ENCODE data around the gene SLC1A2. TPM values are rescaled to one million over a fixed set of nuclear protein-coding genes. Genes with fewer than 3 reads are reported as not detected.

Gene SLC1A2
- total and polyA plus RNA-seq, 2 donors (not counting 3 experiments of a cell fraction or from before 2014, with no cell fraction given), result not detected

GRCh38 chr11:35432464-35432863, 13.1 kb upstream of the SLC1A2 start:
- no peak overlapping the region for H3K27ac ChIP-seq (ENCODE audit: insufficient read depth, low read depth, low read length)
- H3K9me3 ChIP-seq (replicated peaks; ENCODE audit: control insufficient read depth, insufficient read depth, low read length), result no peaks in the 10 kb centered on the region
- intact Hi-C loops (cut with micrococcal nuclease), result no loop called here
- DNase-seq (ENCODE audit: low read depth, low spot score) (no peak), FAIRE-seq (no peak)
- H3K4me3 ChIP-seq (replicated peaks in 1 of 3; ENCODE audit: insufficient read depth in 1 of 3, low read depth in 1 of 3, low read length in 3 of 3), result no peak overlapping the region
- no peaks in the 10 kb centered on the region for H3K27me3 ChIP-seq (ENCODE audit: control insufficient read depth in 2 of 2, insufficient read depth in 2 of 2, low read length in 2 of 2)
- H3K4me2 ChIP-seq (ENCODE audit: insufficient read depth, low read length), result no peak overlapping the region
- H3K36me3 ChIP-seq (ENCODE audit: control insufficient read depth in 2 of 2, extremely low read depth in 1 of 2, insufficient read depth in 2 of 2, low read length in 2 of 2), result no peaks in the 10 kb centered on the region
- CTCF ChIA-PET, result no interaction called here
- no peak for TF ChIP-seq POLR2AphosphoS5 (IDR thresholded peaks at IDR 0.05; ENCODE audit: insufficient read depth, low read depth, low read length)
- no peak for TF ChIP-seq FOS (IDR thresholded peaks at IDR 0.05; ENCODE audit: borderline replicate concordance, insufficient read depth, low read length)
- no peak for TF ChIP-seq JUN (IDR thresholded peaks at IDR 0.05; ENCODE audit: borderline replicate concordance, insufficient read depth, insufficient read length, low read depth)
- no peak for TF ChIP-seq POLR2A (IDR thresholded peaks at IDR 0.05; ENCODE audit: low read depth, low read length)
- no peak for TF ChIP-seq CTCF (IDR thresholded peaks at IDR 0.05; ENCODE audit: extremely low read depth in 1 of 2, insufficient read depth in 1 of 2, low read depth in 1 of 2, low read length in 2 of 2)
- TF ChIP-seq EZH2 (IDR thresholded peaks at IDR 0.05; ENCODE audit: borderline replicate concordance, low read depth, low read length, severe bottlenecking), result no peak
- no peak for TF ChIP-seq MYC (IDR thresholded peaks at IDR 0.05; ENCODE audit: low read depth, low read length)
- TF ChIP-seq GATA2 (IDR thresholded peaks at IDR 0.05; ENCODE audit: insufficient read depth, insufficient read length, low read depth, low read length), result no peak
- TF ChIP-seq MAX (IDR thresholded peaks at IDR 0.05; ENCODE audit: insufficient read depth, insufficient read length), result no peak
- H3K79me2 ChIP-seq (ENCODE audit: control insufficient read depth, insufficient read depth, low read length), result no peaks in the 10 kb centered on the region
- BruUV-seq (replicated peaks), result no TSS peak
- H3K9ac ChIP-seq (replicated peaks; ENCODE audit: extremely low read depth, insufficient read depth, low read length), result no peak overlapping the region
- no peaks in the 10 kb centered on the region for H3K9me1 ChIP-seq (replicated peaks; ENCODE audit: control insufficient read depth, extremely low read depth, insufficient read depth, low read length)
- H2AFZ ChIP-seq (ENCODE audit: low read depth, low read length), result no peak overlapping the region
- no peaks in the 10 kb centered on the region for H4K20me1 ChIP-seq (replicated peaks; ENCODE audit: control insufficient read depth, extremely low read depth, insufficient read depth, low read length)
- dilution Hi-C loops (cut with MboI; ENCODE audit: extremely low pct_ligation_motif_present, low sequenced_read_pairs), result no loop called here
- POLR2A ChIA-PET, result no interaction called here
- H3K4me1 ChIP-seq (ENCODE audit: control insufficient read depth, extremely low read depth, insufficient read depth, low read length), result no peaks in the 10 kb centered on the region

All from endothelial cell of umbilical vein (primary cell).